NB4 (cell line): ENCODE measurements around the gene ECEL1.

ENCODE experiments used
- DNase-seq: peaks from one replicate; pipeline ENCODE4 v3.0.0; 2010; ENCODE audit warnings: low read depth
- H3K4me3 ChIP-seq: one replicate; pipeline ENCODE4 v1.5.1; 2011; ENCODE audit warnings: mild to moderate bottlenecking, low read depth, low read length, moderate library complexity
- MAX ChIP-seq: IDR thresholded peaks from 2 replicates; pipeline ENCODE4 v1.6.1; 2011; ENCODE audit warnings: low read depth, low read length
- MYC ChIP-seq: IDR thresholded peaks from 2 replicates; pipeline ENCODE4 v1.6.1; 2011; ENCODE audit warnings: low read depth, low read length
- POLR2A ChIP-seq: IDR thresholded peaks from 2 replicates; pipeline ENCODE4 v1.6.1; 2011; ENCODE audit warnings: mild to moderate bottlenecking; ENCODE audit not compliant: insufficient read length; ENCODE audit errors: extremely low read depth
- TF ChIP-seq, protein P1 (sequence below): IDR thresholded peaks from one replicate; pipeline ENCODE4 v1.5.1; 2012; ENCODE audit warnings: low read depth, low read length

Gene ECEL1

GRCh38 chr2:232495292-232495691 lies 7.7 kb upstream of the ECEL1 start:
- TF ChIP-seq MAX (no peak), MYC (no peak), POLR2A (no peak)
- TF ChIP-seq, protein P1, sequence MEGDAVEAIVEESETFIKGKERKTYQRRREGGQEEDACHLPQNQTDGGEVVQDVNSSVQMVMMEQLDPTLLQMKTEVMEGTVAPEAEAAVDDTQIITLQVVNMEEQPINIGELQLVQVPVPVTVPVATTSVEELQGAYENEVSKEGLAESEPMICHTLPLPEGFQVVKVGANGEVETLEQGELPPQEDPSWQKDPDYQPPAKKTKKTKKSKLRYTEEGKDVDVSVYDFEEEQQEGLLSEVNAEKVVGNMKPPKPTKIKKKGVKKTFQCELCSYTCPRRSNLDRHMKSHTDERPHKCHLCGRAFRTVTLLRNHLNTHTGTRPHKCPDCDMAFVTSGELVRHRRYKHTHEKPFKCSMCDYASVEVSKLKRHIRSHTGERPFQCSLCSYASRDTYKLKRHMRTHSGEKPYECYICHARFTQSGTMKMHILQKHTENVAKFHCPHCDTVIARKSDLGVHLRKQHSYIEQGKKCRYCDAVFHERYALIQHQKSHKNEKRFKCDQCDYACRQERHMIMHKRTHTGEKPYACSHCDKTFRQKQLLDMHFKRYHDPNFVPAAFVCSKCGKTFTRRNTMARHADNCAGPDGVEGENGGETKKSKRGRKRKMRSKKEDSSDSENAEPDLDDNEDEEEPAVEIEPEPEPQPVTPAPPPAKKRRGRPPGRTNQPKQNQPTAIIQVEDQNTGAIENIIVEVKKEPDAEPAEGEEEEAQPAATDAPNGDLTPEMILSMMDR: no peak
- DNase-seq: no peak

DNA sequence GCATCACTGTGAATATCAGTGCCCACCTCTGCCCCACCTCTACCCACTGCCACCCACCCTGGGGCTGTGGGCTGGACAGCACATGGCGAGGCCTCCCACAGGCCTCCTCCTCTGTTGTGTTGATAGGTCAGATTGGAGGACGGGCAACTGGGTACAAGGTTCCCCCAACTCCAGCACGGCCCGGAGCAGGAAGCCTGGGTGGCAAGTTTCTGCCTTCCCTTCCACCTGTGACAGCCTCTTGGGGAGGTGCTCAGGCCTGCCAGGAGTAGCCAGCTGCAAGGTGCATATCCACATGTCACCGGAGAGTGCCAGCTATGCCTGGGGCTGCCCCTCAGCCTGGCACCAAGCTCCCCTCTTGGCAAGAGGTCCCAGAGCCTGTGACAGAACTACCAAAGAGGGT lies 6.9 kb upstream of the ECEL1 start:
- H3K4me3 ChIP-seq: no peak overlapping the region
- TF ChIP-seq POLR2A (no peak), MAX (no peak), MYC (no peak)
- TF ChIP-seq, protein P1: no peak
- no peak for DNase-seq

More at GRCh38 chr2:232495292-232495691, 7.7 kb upstream of the ECEL1 start:
- no peak overlapping the region for H3K4me3 ChIP-seq

GRCh38 chr2:232493701-232494474 lies 6.3 kb upstream of the ECEL1 start:
- no peak overlapping the region for H3K4me3 ChIP-seq
- TF ChIP-seq, protein P1: no peak
- TF ChIP-seq MYC: no peak
- no peak for TF ChIP-seq POLR2A
- no peak for TF ChIP-seq MAX
- DNase-seq: no peak

DNA sequence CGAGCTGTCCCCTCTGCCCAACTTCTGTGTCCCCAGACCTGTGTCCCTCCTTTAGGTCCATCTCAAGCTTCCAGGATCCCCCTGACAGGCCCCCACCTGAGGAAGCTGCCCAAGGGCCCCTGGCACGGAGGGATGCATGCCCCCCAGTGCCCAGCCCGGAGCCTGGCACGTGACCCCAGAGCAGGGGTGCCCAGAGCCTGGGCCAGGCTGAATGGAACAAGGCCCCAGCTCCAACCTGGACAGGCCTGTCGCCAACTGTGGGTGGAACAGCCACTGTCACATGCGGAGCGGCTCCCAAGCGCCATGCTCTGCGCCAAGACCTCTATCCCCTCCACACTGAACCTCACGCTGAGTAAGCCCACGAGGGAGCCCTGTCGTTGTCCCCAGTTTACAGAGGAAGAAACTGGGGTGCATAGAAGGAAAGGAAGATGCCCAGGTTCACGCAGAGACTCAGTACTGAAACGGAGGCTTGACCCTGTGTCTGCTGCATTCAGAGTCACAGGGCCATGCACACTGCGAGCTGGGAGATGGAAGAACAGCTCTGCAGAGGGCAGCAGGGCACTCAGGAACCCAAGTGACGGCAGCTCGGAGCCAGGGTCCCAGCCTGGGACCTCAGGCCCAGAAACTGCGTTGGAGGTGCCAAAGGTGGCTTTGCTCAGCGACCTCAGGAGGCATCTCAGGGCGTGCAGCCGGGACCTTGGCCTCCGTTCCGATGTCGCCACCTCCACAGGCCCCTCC lies 5.5 kb upstream of the ECEL1 start:
- no peak for DNase-seq
- TF ChIP-seq MAX (no peak), POLR2A (no peak), MYC (no peak)
- TF ChIP-seq, protein P1: no peak

DNA sequence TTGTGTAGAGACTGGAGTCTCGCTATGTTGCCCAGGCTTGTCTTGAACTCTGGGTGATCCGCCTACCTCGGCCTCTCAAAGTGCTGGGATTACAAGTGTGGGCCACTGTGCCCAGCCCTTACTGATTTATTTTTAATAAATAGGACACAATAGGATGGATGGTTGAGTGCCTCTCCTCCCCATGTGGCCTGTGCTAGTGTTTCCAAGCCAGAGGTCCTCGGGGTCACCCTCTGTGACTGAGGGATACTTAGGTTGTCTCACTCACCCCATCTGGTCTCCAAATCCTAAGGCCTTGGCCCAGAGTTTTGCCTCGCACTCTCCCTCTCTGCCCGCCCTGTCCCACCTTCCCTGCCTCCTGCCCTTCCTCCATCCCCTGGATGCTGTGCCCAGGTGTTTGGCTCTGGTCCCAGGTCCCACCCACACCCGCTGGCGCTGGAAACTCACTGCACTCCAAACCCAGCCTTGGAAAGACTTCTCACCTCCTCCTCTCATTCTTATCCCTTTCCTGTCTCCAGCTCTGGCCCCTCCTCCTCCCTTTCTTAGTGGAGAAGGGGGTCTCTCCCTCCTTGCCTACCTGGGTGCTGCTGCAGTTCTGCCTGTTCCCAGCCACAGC lies 4.7 kb upstream of the ECEL1 start:
- no peak for DNase-seq
- TF ChIP-seq, protein P1: no peak
- TF ChIP-seq MYC: no peak
- TF ChIP-seq POLR2A: no peak
- no peak for TF ChIP-seq MAX
- no peak overlapping the region for H3K4me3 ChIP-seq

More for the DNA sequence above, 5.5 kb upstream of the ECEL1 start:
- H3K4me3 ChIP-seq: no peak overlapping the region
